Measurements from ENCODE around the gene CRACDL.

DNA sequence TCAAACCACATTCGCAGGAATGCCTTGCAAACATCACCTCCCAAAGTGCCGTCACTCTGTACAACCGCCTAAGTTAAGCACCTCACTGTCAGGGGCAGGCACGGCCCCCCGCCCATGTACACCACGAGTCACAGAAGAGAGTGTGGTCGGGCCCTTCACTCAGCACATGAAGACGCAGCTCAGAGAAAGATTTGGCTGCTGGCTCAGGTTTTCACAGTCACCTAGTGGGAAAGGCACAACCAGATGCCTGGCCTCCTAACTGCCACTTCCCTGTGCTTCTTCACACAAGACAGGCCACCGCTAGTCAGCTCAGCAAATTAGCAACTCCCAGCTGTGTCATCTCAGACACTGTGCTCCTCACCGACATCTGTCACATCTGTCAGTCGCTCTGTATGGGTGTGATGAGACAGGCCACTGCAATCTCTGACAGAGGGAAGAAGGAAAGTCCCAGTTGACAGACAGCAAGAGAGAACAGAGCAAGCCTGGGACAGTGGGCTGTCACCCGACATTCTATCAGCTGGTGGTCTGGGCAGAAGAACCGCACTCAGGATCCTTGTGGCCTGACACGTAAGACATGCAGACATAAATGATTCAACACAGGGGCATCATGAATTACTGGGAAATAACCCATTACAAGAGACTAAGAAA lies 60.8 kb downstream of the CRACDL start:
- no peak for TF ChIP-seq GATA2 (IDR thresholded peaks at IDR 0.05; ENCODE audit: insufficient read depth, insufficient read length, low read depth, low read length)
- TF ChIP-seq CTCF (IDR thresholded peaks at IDR 0.05; ENCODE audit: extremely low read depth in 1 of 2, insufficient read depth in 1 of 2, low read depth in 1 of 2, low read length in 2 of 2), result no peak
- no peak for TF ChIP-seq POLR2A (IDR thresholded peaks at IDR 0.05; ENCODE audit: low read depth, low read length)
- TF ChIP-seq EZH2 (IDR thresholded peaks at IDR 0.05; ENCODE audit: borderline replicate concordance, low read depth, low read length, severe bottlenecking), result no peak
- no peak for TF ChIP-seq MAX (IDR thresholded peaks at IDR 0.05; ENCODE audit: insufficient read depth, insufficient read length)
- no peak for TF ChIP-seq POLR2AphosphoS5 (IDR thresholded peaks at IDR 0.05; ENCODE audit: insufficient read depth, low read depth, low read length)
- no peak for TF ChIP-seq FOS (IDR thresholded peaks at IDR 0.05; ENCODE audit: borderline replicate concordance, insufficient read depth, low read length)
